Skeletal muscle tissue (tissue), 4 donors: ENCODE measurements around the gene NABP1. TPM values are rescaled to one million over a fixed set of nuclear protein-coding genes. Genes with fewer than 3 reads are reported as not detected.

Experiments
- H3K27ac ChIP-seq: one replicate; pipeline ENCODE4 v1.7.0; 2013; ENCODE audit warnings: mild to moderate bottlenecking, low read depth, low read length, inconsistent platforms
- H3K27me3 ChIP-seq, 3 donors: one replicate each; pipeline ENCODE4 v1.7.0; 2013; ENCODE audit warnings: low read length in 3 of 3; ENCODE audit not compliant: control insufficient read depth in 3 of 3, insufficient read depth in 3 of 3
- H3K36me3 ChIP-seq, 3 donors: one replicate each; pipeline ENCODE4 v1.7.0; 2013; ENCODE audit warnings: low read length in 3 of 3; ENCODE audit not compliant: control insufficient read depth in 3 of 3, insufficient read depth in 3 of 3
- H3K4me1 ChIP-seq, 3 donors: one replicate each; pipeline ENCODE4 v1.7.0; 2013; ENCODE audit warnings: low read length in 3 of 3, mild to moderate bottlenecking in 3 of 3; ENCODE audit not compliant: control insufficient read depth in 3 of 3, insufficient read depth in 3 of 3
- H3K4me3 ChIP-seq, 3 donors: one replicate each; pipeline ENCODE4 v1.7.0; 2013; ENCODE audit warnings: low read length in 3 of 3
- H3K9ac ChIP-seq, 3 donors: one replicate each; pipeline ENCODE4 v1.7.0; 2013; ENCODE audit warnings: low read length in 3 of 3, mild to moderate bottlenecking in 3 of 3, moderate library complexity in 2 of 3, low read depth in 1 of 3
- H3K9me3 ChIP-seq, 3 donors: one replicate each; pipeline ENCODE4 v1.7.0; 2013; ENCODE audit warnings: low read length in 3 of 3; ENCODE audit not compliant: control insufficient read depth in 3 of 3
- total RNA-seq: library from RNA; depleted of rRNA; stranded (reverse); fragments of >200 nt; gene quantifications from one replicate; pipeline ENCODE4 v1.2.3, GENCODE V29; 2014
- donor health status: Osteomylitis.

Gene NABP1
- total RNA-seq, 1 donor from 2014 or later: 14.6 TPM

DNA sequence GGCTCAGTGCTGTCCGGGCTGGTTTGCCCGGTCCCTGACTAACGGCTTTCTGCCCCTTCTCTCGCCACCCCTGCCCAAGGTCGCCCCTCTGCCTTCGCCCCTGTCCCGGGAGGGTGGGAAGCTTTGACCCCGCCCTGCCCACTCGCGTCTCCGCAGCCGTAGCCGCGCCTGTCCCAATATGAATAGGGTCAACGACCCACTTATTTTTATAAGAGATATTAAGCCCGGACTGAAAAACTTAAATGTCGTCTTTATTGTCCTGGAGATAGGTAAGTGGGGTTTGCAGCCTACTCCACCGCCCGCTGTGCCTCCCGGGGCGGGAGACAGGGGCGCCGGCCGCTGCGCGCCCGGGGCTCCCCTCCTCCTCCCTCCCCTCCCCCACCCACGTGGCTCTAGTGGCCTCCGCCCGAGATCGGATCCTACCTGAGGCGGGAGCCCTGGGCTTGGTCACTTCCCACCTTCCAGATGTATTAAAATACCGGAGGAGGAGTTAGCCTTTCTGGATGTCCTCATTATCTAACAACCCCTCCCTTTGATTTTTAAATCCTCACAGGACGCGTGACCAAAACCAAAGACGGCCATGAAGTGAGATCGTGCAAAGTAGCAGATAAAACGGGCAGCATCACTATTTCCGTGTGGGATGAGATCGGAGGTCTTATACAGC is 633 bp downstream of the NABP1 start:
- H3K27me3 ChIP-seq: no peaks in the 10 kb centered on the region
- peaks cover 5 to 9% (median 9%) of the 10 kb centered on the region in 3 donors for H3K36me3 ChIP-seq
- H3K27ac ChIP-seq: peak overlapping the region; percentile 96
- peak overlapping the region; percentile 75 to 83 (median 82) for H3K4me3 ChIP-seq
- H3K9me3 ChIP-seq: no peaks in the 10 kb centered on the region
- peak overlapping the region; percentile 92 to 97 (median 94) for H3K9ac ChIP-seq
- H3K4me1 ChIP-seq: peaks cover 3 to 15% (median 7%) of the 10 kb centered on the region in 3 donors

GRCh38 chr2:191679818-191680600 is 2.1 kb downstream of the NABP1 start:
- H3K9ac ChIP-seq: peak overlapping the region in 1 of 3 donors; percentile 33
- no peak overlapping the region for H3K27ac ChIP-seq

DNA sequence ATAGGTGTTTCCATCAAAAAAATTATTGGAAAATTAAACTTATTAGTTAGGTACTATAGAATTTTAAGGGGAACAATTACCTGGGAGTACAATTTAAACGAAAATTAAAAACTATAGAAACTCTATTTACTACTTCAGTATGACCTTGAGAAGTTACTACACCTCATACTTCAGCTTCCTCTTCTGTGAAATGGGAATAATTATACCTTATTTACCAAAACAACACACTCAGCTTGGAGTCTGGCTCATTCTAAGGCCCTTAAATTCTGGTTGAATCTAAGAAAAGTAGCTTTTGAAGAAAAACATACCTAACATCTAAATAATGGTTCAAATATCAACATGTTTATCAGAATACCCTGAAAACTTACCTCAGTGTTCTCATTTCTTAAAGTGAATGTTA is 2.7 kb downstream of the NABP1 start:
- Histone ChIP-seq H3K9ac (no peak overlapping the region), H3K4me1 (peaks cover 3 to 15% (median 7%) of the 10 kb centered on the region in 3 donors), H3K27me3 (no peaks in the 10 kb centered on the region), H3K9me3 (no peaks in the 10 kb centered on the region), H3K4me3 (no peak overlapping the region), H3K36me3 (peaks cover 7 to 23% (median 15%) of the 10 kb centered on the region in 3 donors), H3K27ac (peak overlapping the region; percentile 5)

More at GRCh38 chr2:191679818-191680600, 2.1 kb downstream of the NABP1 start:
- Histone ChIP-seq H3K36me3 (peaks cover 7 to 17% (median 10%) of the 10 kb centered on the region in 3 donors), H3K27me3 (no peaks in the 10 kb centered on the region), H3K9me3 (no peaks in the 10 kb centered on the region), H3K4me1 (peaks cover 3 to 15% (median 7%) of the 10 kb centered on the region in 3 donors), H3K4me3 (no peak overlapping the region)

DNA sequence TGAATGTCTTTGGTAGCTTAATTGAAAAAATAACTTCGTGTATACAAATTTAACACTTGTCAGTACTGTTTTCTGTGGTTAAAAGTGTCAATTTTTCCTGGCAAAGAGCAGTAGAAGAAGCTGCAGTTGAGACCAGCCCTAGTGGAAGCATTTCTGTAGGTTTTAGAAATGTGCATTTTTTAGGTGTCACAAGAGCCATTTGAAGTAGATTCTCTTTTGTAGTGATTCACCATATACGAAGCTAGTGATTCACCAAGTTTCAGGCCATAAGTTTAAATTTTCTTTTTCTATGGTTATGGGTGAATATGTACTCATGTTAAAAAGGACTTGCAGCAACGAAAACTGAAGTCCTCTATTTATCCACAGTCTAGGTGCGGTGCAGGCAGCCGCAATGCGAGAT is 4.2 kb downstream of the NABP1 start:
- peaks cover 7 to 29% (median 20%) of the 10 kb centered on the region in 3 donors for H3K36me3 ChIP-seq
- H3K9ac ChIP-seq: no peak overlapping the region
- H3K4me3 ChIP-seq: no peak overlapping the region
- H3K9me3 ChIP-seq: no peaks in the 10 kb centered on the region
- H3K27ac ChIP-seq: no peak overlapping the region
- H3K27me3 ChIP-seq: no peaks in the 10 kb centered on the region
- peaks cover 3 to 6% (median 4%) of the 10 kb centered on the region in 3 donors for H3K4me1 ChIP-seq

- H3K4me1 ChIP-seq: peaks cover 0 to 9% (median under 1%) of the 10 kb centered on the region in 3 donors
- no peak overlapping the region for H3K4me3 ChIP-seq
- no peak overlapping the region for H3K27ac ChIP-seq
- no peaks in the 10 kb centered on the region for H3K27me3 ChIP-seq
- no peaks in the 10 kb centered on the region for H3K9me3 ChIP-seq
- peaks cover 7 to 37% (median 20%) of the 10 kb centered on the region in 3 donors for H3K36me3 ChIP-seq
- H3K9ac ChIP-seq: no peak overlapping the region
Observed at GRCh38 chr2:191686066-191686465, 8.1 kb downstream of the NABP1 start.

DNA sequence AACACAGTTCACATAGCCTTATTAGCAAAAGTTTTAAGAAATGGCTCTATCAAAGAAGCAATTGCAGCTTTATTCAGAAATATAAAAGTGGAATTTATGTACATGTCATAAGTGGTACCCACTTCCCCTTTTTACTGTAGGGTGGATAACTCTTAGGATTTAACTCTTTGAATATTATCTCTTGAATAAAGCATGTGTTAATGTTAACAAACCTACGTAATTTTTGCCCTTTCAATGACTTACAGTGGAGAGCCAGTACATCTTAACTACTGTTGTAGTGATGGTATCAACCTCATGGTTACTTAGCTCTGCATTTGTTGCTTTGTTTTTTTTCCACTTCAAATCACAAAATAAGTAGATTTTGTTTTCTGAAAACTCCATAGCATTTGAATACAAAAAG is 8.8 kb downstream of the NABP1 start:
- H3K4me1 ChIP-seq: peaks cover 0 to 7% (median 5%) of the 10 kb centered on the region in 3 donors
- no peak overlapping the region for H3K27ac ChIP-seq
- no peak overlapping the region for H3K4me3 ChIP-seq
- peaks cover 7 to 37% (median 20%) of the 10 kb centered on the region in 3 donors for H3K36me3 ChIP-seq
- no peaks in the 10 kb centered on the region for H3K9me3 ChIP-seq
- H3K9ac ChIP-seq: no peak overlapping the region
- no peaks in the 10 kb centered on the region for H3K27me3 ChIP-seq

GRCh38 chr2:191687867-191688266 is 9.9 kb downstream of the NABP1 start:
- Histone ChIP-seq H3K9me3 (no peaks in the 10 kb centered on the region), H3K4me1 (peaks cover 0 to 7% (median 5%) of the 10 kb centered on the region in 3 donors), H3K27ac (no peak overlapping the region), H3K9ac (no peak overlapping the region), H3K36me3 (peaks cover 5 to 33% (median 15%) of the 10 kb centered on the region in 3 donors), H3K4me3 (no peak overlapping the region), H3K27me3 (no peaks in the 10 kb centered on the region)

DNA sequence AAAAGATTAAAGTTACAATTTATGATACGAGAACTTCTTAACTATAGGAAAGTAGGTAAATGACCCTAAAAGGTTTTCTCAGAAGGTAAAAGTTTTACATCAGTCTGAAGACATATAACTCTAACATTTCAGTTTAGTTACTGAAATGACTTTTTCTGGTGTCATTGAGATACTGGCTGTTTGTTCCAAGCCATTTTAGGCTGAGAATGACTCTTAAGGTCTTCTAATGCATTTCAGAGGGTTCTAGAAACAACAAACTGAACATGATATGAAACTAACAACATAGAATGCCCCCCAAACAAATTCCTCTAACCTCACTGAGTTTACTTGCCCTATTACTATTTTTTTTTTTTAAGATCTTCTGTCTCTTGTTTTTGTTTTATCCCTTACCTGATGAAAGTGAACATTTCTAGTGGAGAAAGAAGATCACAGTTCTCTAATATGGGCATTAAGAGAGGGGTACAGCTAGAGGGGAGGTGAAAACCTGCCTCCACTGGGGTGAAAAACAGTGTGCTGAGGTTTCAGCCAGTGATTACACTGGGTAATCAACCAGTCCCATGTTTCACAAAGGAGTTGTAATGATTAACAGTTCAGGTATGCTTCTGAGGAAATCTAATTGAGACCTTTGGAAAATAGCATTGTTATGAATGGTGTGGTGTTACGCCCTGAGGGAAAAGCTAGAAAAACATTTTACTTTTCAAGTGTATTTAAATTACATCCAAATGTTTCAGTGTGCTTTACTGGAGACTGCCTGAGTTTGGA is 11.2 kb downstream of the NABP1 start:
- H3K9ac ChIP-seq: no peak overlapping the region
- H3K36me3 ChIP-seq: peaks cover 2 to 28% (median 11%) of the 10 kb centered on the region in 3 donors
- no peak overlapping the region for H3K27ac ChIP-seq
- H3K27me3 ChIP-seq: no peaks in the 10 kb centered on the region
- no peak overlapping the region for H3K4me3 ChIP-seq
- peaks cover 0 to 7% (median 5%) of the 10 kb centered on the region in 3 donors for H3K4me1 ChIP-seq
- no peaks in the 10 kb centered on the region for H3K9me3 ChIP-seq

- no peak overlapping the region for H3K27ac ChIP-seq
- no peak overlapping the region for H3K9ac ChIP-seq
- peaks cover 0 to 9% (median 6%) of the 10 kb centered on the region in 3 donors for H3K4me1 ChIP-seq
- H3K27me3 ChIP-seq: no peaks in the 10 kb centered on the region
- no peaks in the 10 kb centered on the region for H3K9me3 ChIP-seq
- no peak overlapping the region for H3K4me3 ChIP-seq
- H3K36me3 ChIP-seq: peaks cover 0 to 17% (median 8%) of the 10 kb centered on the region in 3 donors
Observed at GRCh38 chr2:191690327-191690726, 12.4 kb downstream of the NABP1 start.
